SU-DHL-6 (cell line): ENCODE data around the gene CXADR.

Experiments used
- H2AFZ ChIP-seq: fragments of 200-600 bp; sonication (generic); 2 replicates; pipeline ENCODE4 v1.6.1; 2014; ENCODE audit warnings: low read depth, mild to moderate bottlenecking, moderate library complexity, mixed read lengths, antibody characterized with exemption, low read length; ENCODE audit not compliant: severe bottlenecking
- H3F3A ChIP-seq: fragments of 200-600 bp; shearing (Covaris generic); 2 replicates; pipeline ENCODE4 v1.6.0; 2016; ENCODE audit warnings: antibody characterized with exemption, mild to moderate bottlenecking; ENCODE audit not compliant: insufficient read depth
- H3K27ac ChIP-seq: fragments of 200-600 bp; sonication (generic); 2 replicates; pipeline ENCODE4 v1.5.1; 2016; ENCODE audit warnings: low read depth, mild to moderate bottlenecking, low read length, moderate library complexity, mixed read lengths
- H3K27me3 ChIP-seq: fragments of 200-600 bp; sonication (generic), shearing (Covaris generic); 2 replicates; pipeline ENCODE4 v1.6.0; 2014; ENCODE audit warnings: mild to moderate bottlenecking, low read length
- H3K36me3 ChIP-seq: fragments of 200-600 bp; sonication (generic); 2 replicates; pipeline ENCODE4 v1.6.1; 2014; ENCODE audit warnings: mild to moderate bottlenecking, low read length, mixed read lengths
- H3K4me2 ChIP-seq: fragments of 300-600, 200-600 bp; shearing (Covaris generic), sonication (generic); 2 replicates; pipeline ENCODE4 v1.6.0; 2014; ENCODE audit warnings: low read length, low read depth, mild to moderate bottlenecking; ENCODE audit not compliant: poor library complexity, severe bottlenecking
- H3K4me3 ChIP-seq: fragments of 200-600 bp; sonication (generic); 2 replicates; pipeline ENCODE4 v1.5.1; 2014; ENCODE audit warnings: antibody characterized with exemption, low read length, mild to moderate bottlenecking, mixed read lengths; ENCODE audit not compliant: insufficient read depth, poor library complexity, severe bottlenecking
- H3K79me2 ChIP-seq: fragments of 200-600 bp; sonication (generic); 2 replicates; pipeline ENCODE4 v1.6.1; 2014; ENCODE audit warnings: mild to moderate bottlenecking, low read length, moderate library complexity; ENCODE audit not compliant: insufficient read depth
- H3K9ac ChIP-seq: fragments of 200-600 bp; sonication (generic); 2 replicates; pipeline ENCODE4 v1.7.0; 2014; ENCODE audit warnings: mild to moderate bottlenecking, low read length
- H3K9me2 ChIP-seq: fragments of 200-600 bp; sonication (generic); replicated peaks from 2 replicates; pipeline ENCODE4 v1.6.1; 2014; ENCODE audit warnings: low read length; ENCODE audit not compliant: insufficient read depth
- H3K9me3 ChIP-seq: fragments of 200-600 bp; sonication (generic); 2 replicates; pipeline ENCODE4 v1.6.1; 2014; ENCODE audit warnings: low read length, mixed read lengths; ENCODE audit not compliant: insufficient read depth
- H4K20me1 ChIP-seq: fragments of 200-600 bp; sonication (generic); 2 replicates; pipeline ENCODE4 v1.6.1; 2014; ENCODE audit warnings: low read depth, mild to moderate bottlenecking, antibody characterized with exemption, low read length, moderate library complexity, mixed read lengths
- CTCF ChIP-seq: fragments of 200-600 bp; sonication (generic); IDR thresholded peaks from one replicate; pipeline ENCODE4 v1.5.1; 2017; ENCODE audit warnings: antibody characterized with exemption, mild to moderate bottlenecking, low read length, moderate library complexity; ENCODE audit not compliant: insufficient read depth, poor library complexity, severe bottlenecking
- EZH2phosphoT487 ChIP-seq: fragments of 200-600 bp; sonication (generic), shearing (Covaris generic); conservative IDR thresholded peaks from 2 replicates; pipeline ENCODE4 v1.6.1; 2018; ENCODE audit warnings: mild to moderate bottlenecking, antibody characterized with exemption, low read length, moderate library complexity, mixed read lengths

CXADR gene

GRCh38 chr21:17537299-17537698 lies 24.5 kb downstream of the CXADR start:
- no peak for TF ChIP-seq CTCF
- TF ChIP-seq EZH2phosphoT487 = no peak
- H3K79me2 ChIP-seq = no peaks in the 10 kb centered on the region
- no peaks in the 10 kb centered on the region for H3K9me3 ChIP-seq

DNA sequence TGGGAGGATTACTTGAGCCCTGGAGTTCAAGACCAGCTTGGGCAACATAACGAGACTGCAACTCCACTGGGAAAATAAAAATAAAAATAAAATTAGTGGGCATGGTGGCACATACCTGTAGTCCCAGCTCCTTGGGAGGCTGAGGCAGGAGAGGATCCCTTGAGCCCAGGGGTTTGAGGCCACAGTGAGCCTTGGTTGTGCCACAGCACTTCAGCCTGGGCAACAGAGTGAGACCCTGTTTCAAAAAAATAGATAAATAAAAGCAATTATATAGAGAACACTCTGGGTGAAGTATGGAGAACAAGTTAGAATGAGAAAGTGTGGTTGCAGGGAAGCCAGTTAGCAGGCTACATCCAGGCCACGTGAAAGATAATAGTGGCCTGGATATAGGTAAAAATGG lies 25.7 kb downstream of the CXADR start:
- H3K36me3 ChIP-seq = no peaks in the 10 kb centered on the region
- H2AFZ ChIP-seq = no peak overlapping the region
- TF ChIP-seq CTCF (no peak), EZH2phosphoT487 (no peak)
- no peaks in the 10 kb centered on the region for H3K9me3 ChIP-seq
- no peaks in the 10 kb centered on the region for H3K27me3 ChIP-seq
- H3K9me2 ChIP-seq = no peaks in the 10 kb centered on the region
- no peaks in the 10 kb centered on the region; the same call in 1 of the 2 replicates for H4K20me1 ChIP-seq
- H3K9ac ChIP-seq = no peak overlapping the region
- H3K4me3 ChIP-seq = no peak overlapping the region
- no peak overlapping the region for H3K4me2 ChIP-seq
- H3K79me2 ChIP-seq = no peaks in the 10 kb centered on the region
- no peaks in the 10 kb centered on the region for H3F3A ChIP-seq
- H3K27ac ChIP-seq = no peak overlapping the region

More at GRCh38 chr21:17537299-17537698, 24.5 kb downstream of the CXADR start:
- H3K4me2 ChIP-seq = no peak overlapping the region
- no peak overlapping the region for H3K27ac ChIP-seq
- H3K27me3 ChIP-seq = no peaks in the 10 kb centered on the region
- no peak overlapping the region for H3K9ac ChIP-seq
- H3K4me3 ChIP-seq = no peak overlapping the region
- H3K36me3 ChIP-seq = no peaks in the 10 kb centered on the region
- no peaks in the 10 kb centered on the region for H4K20me1 ChIP-seq
- H3F3A ChIP-seq = no peaks in the 10 kb centered on the region
- no peaks in the 10 kb centered on the region for H3K9me2 ChIP-seq
- H2AFZ ChIP-seq = no peak overlapping the region

- Histone ChIP-seq H3K27me3 (no peaks in the 10 kb centered on the region), H3K36me3 (no peaks in the 10 kb centered on the region), H3K9ac (no peak overlapping the region), H3K27ac (no peak overlapping the region), H3K79me2 (no peaks in the 10 kb centered on the region), H3K4me2 (no peak overlapping the region), H4K20me1 (no peaks in the 10 kb centered on the region; the same call in 1 of the 2 replicates), H3K9me2 (no peaks in the 10 kb centered on the region), H2AFZ (no peak overlapping the region), H3F3A (no peaks in the 10 kb centered on the region), H3K9me3 (no peaks in the 10 kb centered on the region), H3K4me3 (no peak overlapping the region)
- TF ChIP-seq EZH2phosphoT487 (no peak), CTCF (no peak)
These were observed 26.5 kb downstream of the CXADR start for GRCh38 chr21:17539323-17539722.
